Measurements from ENCODE around the gene OSBP2.

Gene OSBP2

GRCh38 chr22:30668386-30668710, 26.3 kb upstream of the OSBP2 start:
- Histone ChIP-seq H3K79me1 (ENCODE audit: low read depth, low read length) (no peaks in the 10 kb centered on the region), H4K8ac (ENCODE audit: low read depth, low read length) (no peak overlapping the region), H3K18ac (ENCODE audit: low read length) (peak overlapping the region; percentile 33), H3K9ac (ENCODE audit: low read depth, low read length, poor library complexity) (no peak overlapping the region), H2BK15ac (ENCODE audit: low read length) (peak overlapping the region; percentile 55), H2BK5ac (ENCODE audit: low read length) (no peak overlapping the region), H2BK120ac (ENCODE audit: low read depth, low read length) (no peak overlapping the region), H3K4ac (ENCODE audit: low read length) (no peak overlapping the region), H3K27me3 (ENCODE audit: control insufficient read depth in 3 of 3, insufficient read depth in 3 of 3, low read depth in 1 of 3, low read length in 3 of 3) (peaks cover 0 to 38% (median 8%) of the 10 kb centered on the region in 3 experiments), H2BK12ac (ENCODE audit: low read length) (no peak overlapping the region), H3K14ac (ENCODE audit: low read length) (no peak overlapping the region), H3K4me2 (ENCODE audit: insufficient read depth, low read length, poor library complexity, severe bottlenecking) (peak overlapping the region; percentile 91), H2AK5ac (ENCODE audit: low read depth, low read length) (peak overlapping the region; percentile 71), H3K23ac (ENCODE audit: low read depth, low read length, poor library complexity) (peak overlapping the region; percentile 67), H2AFZ (ENCODE audit: low read length) (peak overlapping the region; percentile 100), H3K4me1 (ENCODE audit: control insufficient read depth in 2 of 2, insufficient read depth in 1 of 2, low read depth in 1 of 2, low read length in 2 of 2) (peaks cover 6 to 13% of the 10 kb centered on the region in 2 donors), H3K36me3 (replicated peaks in 1 of 2; ENCODE audit: control insufficient read depth in 2 of 2, insufficient read depth in 2 of 2, low read length in 2 of 2) (no peaks in the 10 kb centered on the region), H3K27ac (replicated peaks; ENCODE audit: low read length) (no peak overlapping the region), H3K9me3 (replicated peaks in 1 of 2; ENCODE audit: control insufficient read depth in 2 of 2, insufficient read depth in 1 of 2, low read depth in 1 of 2, low read length in 2 of 2) (no peaks in the 10 kb centered on the region), H4K91ac (ENCODE audit: low read depth, low read length, poor library complexity) (no peak overlapping the region), H3K4me3 (ENCODE audit: low read length in 2 of 2) (peak overlapping the region; percentile 77 to 91)
- DNase-seq (ENCODE audit: low spot score), result no peak
- WGBS, 2 donors (ENCODE audit: extremely low coverage in 2 of 2, insufficient read length in 2 of 2, insufficient replicate concordance in 1 of 2), result no CpG with 5 or more reads among the region's 10 CpGs

- no peak overlapping the region for H2AFZ ChIP-seq (ENCODE audit: low read length)
- H3K9me3 ChIP-seq (replicated peaks in 1 of 2; ENCODE audit: control insufficient read depth in 2 of 2, insufficient read depth in 1 of 2, low read depth in 1 of 2, low read length in 2 of 2), result no peaks in the 10 kb centered on the region
- no peak overlapping the region for H3K14ac ChIP-seq (ENCODE audit: low read length)
- H2BK120ac ChIP-seq (ENCODE audit: low read depth, low read length), result no peak overlapping the region
- H3K4me1 ChIP-seq (ENCODE audit: control insufficient read depth in 2 of 2, insufficient read depth in 1 of 2, low read depth in 1 of 2, low read length in 2 of 2), result peaks cover 6 to 13% of the 10 kb centered on the region in 2 donors
- H4K91ac ChIP-seq (ENCODE audit: low read depth, low read length, poor library complexity), result no peak overlapping the region
- no peak overlapping the region for H3K27ac ChIP-seq (replicated peaks; ENCODE audit: low read length)
- no peak overlapping the region for H3K4me3 ChIP-seq (ENCODE audit: low read length in 2 of 2)
- no peaks in the 10 kb centered on the region for H3K36me3 ChIP-seq (replicated peaks in 1 of 2; ENCODE audit: control insufficient read depth in 2 of 2, insufficient read depth in 2 of 2, low read length in 2 of 2)
- no peak overlapping the region for H2BK12ac ChIP-seq (ENCODE audit: low read length)
- no peak overlapping the region for H2BK15ac ChIP-seq (ENCODE audit: low read length)
- no CpG with 5 or more reads among the region's 3 CpGs for WGBS, 2 donors (ENCODE audit: extremely low coverage in 2 of 2, insufficient read length in 2 of 2, insufficient replicate concordance in 1 of 2)
- no peaks in the 10 kb centered on the region for H3K79me1 ChIP-seq (ENCODE audit: low read depth, low read length)
- H3K27me3 ChIP-seq (ENCODE audit: control insufficient read depth in 3 of 3, insufficient read depth in 3 of 3, low read depth in 1 of 3, low read length in 3 of 3), result peaks cover 0 to 47% (median 8%) of the 10 kb centered on the region in 3 experiments
- DNase-seq (ENCODE audit: low spot score), result no peak
- H2BK5ac ChIP-seq (ENCODE audit: low read length), result no peak overlapping the region
- no peak overlapping the region for H3K4ac ChIP-seq (ENCODE audit: low read length)
- no peak overlapping the region for H3K18ac ChIP-seq (ENCODE audit: low read length)
- H3K4me2 ChIP-seq (ENCODE audit: insufficient read depth, low read length, poor library complexity, severe bottlenecking), result no peak overlapping the region
- H3K23ac ChIP-seq (ENCODE audit: low read depth, low read length, poor library complexity), result no peak overlapping the region
- no peak overlapping the region for H4K8ac ChIP-seq (ENCODE audit: low read depth, low read length)
- no peak overlapping the region for H2AK5ac ChIP-seq (ENCODE audit: low read depth, low read length)
- no peak overlapping the region for H3K9ac ChIP-seq (ENCODE audit: low read depth, low read length, poor library complexity)
These were observed 23.6 kb upstream of the OSBP2 start for GRCh38 chr22:30671071-30671470.

- no CpG with 5 or more reads among the region's 4 CpGs for WGBS, 2 donors (ENCODE audit: extremely low coverage in 2 of 2, insufficient read length in 2 of 2, insufficient replicate concordance in 1 of 2)
- Histone ChIP-seq H3K4me2 (ENCODE audit: insufficient read depth, low read length, poor library complexity, severe bottlenecking) (no peak overlapping the region), H3K4me3 (ENCODE audit: low read length in 2 of 2) (no peak overlapping the region), H3K79me1 (ENCODE audit: low read depth, low read length) (no peaks in the 10 kb centered on the region), H2AFZ (ENCODE audit: low read length) (no peak overlapping the region), H3K18ac (ENCODE audit: low read length) (no peak overlapping the region), H2BK120ac (ENCODE audit: low read depth, low read length) (no peak overlapping the region), H2BK12ac (ENCODE audit: low read length) (no peak overlapping the region), H3K4ac (ENCODE audit: low read length) (no peak overlapping the region), H3K27me3 (ENCODE audit: control insufficient read depth in 3 of 3, insufficient read depth in 3 of 3, low read depth in 1 of 3, low read length in 3 of 3) (peaks cover 0 to 36% (median 6%) of the 10 kb centered on the region in 3 experiments), H4K91ac (ENCODE audit: low read depth, low read length, poor library complexity) (no peak overlapping the region), H2BK15ac (ENCODE audit: low read length) (no peak overlapping the region), H3K27ac (replicated peaks; ENCODE audit: low read length) (no peak overlapping the region), H2AK5ac (ENCODE audit: low read depth, low read length) (no peak overlapping the region), H3K9me3 (replicated peaks in 1 of 2; ENCODE audit: control insufficient read depth in 2 of 2, insufficient read depth in 1 of 2, low read depth in 1 of 2, low read length in 2 of 2) (no peaks in the 10 kb centered on the region), H4K8ac (ENCODE audit: low read depth, low read length) (no peak overlapping the region), H3K14ac (ENCODE audit: low read length) (no peak overlapping the region), H3K23ac (ENCODE audit: low read depth, low read length, poor library complexity) (no peak overlapping the region), H2BK5ac (ENCODE audit: low read length) (no peak overlapping the region), H3K4me1 (ENCODE audit: control insufficient read depth in 2 of 2, insufficient read depth in 1 of 2, low read depth in 1 of 2, low read length in 2 of 2) (peaks cover 3 to 5% of the 10 kb centered on the region in 2 donors), H3K36me3 (replicated peaks in 1 of 2; ENCODE audit: control insufficient read depth in 2 of 2, insufficient read depth in 2 of 2, low read length in 2 of 2) (no peaks in the 10 kb centered on the region), H3K9ac (ENCODE audit: low read depth, low read length, poor library complexity) (no peak overlapping the region)
- DNase-seq (ENCODE audit: low spot score), result no peak
These were observed 21.5 kb upstream of the OSBP2 start for GRCh38 chr22:30673136-30673535.

GRCh38 chr22:30674482-30674881, 20.2 kb upstream of the OSBP2 start:
- H3K23ac ChIP-seq (ENCODE audit: low read depth, low read length, poor library complexity), result no peak overlapping the region
- H3K79me1 ChIP-seq (ENCODE audit: low read depth, low read length), result no peaks in the 10 kb centered on the region
- peaks cover 3 to 5% of the 10 kb centered on the region in 2 donors for H3K4me1 ChIP-seq (ENCODE audit: control insufficient read depth in 2 of 2, insufficient read depth in 1 of 2, low read depth in 1 of 2, low read length in 2 of 2)
- H3K9me3 ChIP-seq (replicated peaks in 1 of 2; ENCODE audit: control insufficient read depth in 2 of 2, insufficient read depth in 1 of 2, low read depth in 1 of 2, low read length in 2 of 2), result no peaks in the 10 kb centered on the region
- H3K18ac ChIP-seq (ENCODE audit: low read length), result no peak overlapping the region
- no peak overlapping the region for H3K27ac ChIP-seq (replicated peaks; ENCODE audit: low read length)
- no peak overlapping the region for H2BK12ac ChIP-seq (ENCODE audit: low read length)
- H3K4ac ChIP-seq (ENCODE audit: low read length), result no peak overlapping the region
- H3K36me3 ChIP-seq (replicated peaks in 1 of 2; ENCODE audit: control insufficient read depth in 2 of 2, insufficient read depth in 2 of 2, low read length in 2 of 2), result no peaks in the 10 kb centered on the region
- no peak overlapping the region for H3K4me2 ChIP-seq (ENCODE audit: insufficient read depth, low read length, poor library complexity, severe bottlenecking)
- no CpG with 5 or more reads among the region's 6 CpGs for WGBS, 2 donors (ENCODE audit: extremely low coverage in 2 of 2, insufficient read length in 2 of 2, insufficient replicate concordance in 1 of 2)
- no peak overlapping the region for H4K91ac ChIP-seq (ENCODE audit: low read depth, low read length, poor library complexity)
- no peak overlapping the region for H2BK15ac ChIP-seq (ENCODE audit: low read length)
- H2BK120ac ChIP-seq (ENCODE audit: low read depth, low read length), result no peak overlapping the region
- no peak for DNase-seq (ENCODE audit: low spot score)
- no peak overlapping the region for H3K4me3 ChIP-seq (ENCODE audit: low read length in 2 of 2)
- no peak overlapping the region for H2BK5ac ChIP-seq (ENCODE audit: low read length)
- no peak overlapping the region for H4K8ac ChIP-seq (ENCODE audit: low read depth, low read length)
- H3K9ac ChIP-seq (ENCODE audit: low read depth, low read length, poor library complexity), result no peak overlapping the region
- no peak overlapping the region for H3K14ac ChIP-seq (ENCODE audit: low read length)
- no peak overlapping the region for H2AK5ac ChIP-seq (ENCODE audit: low read depth, low read length)
- no peak overlapping the region for H2AFZ ChIP-seq (ENCODE audit: low read length)
- H3K27me3 ChIP-seq (ENCODE audit: control insufficient read depth in 3 of 3, insufficient read depth in 3 of 3, low read depth in 1 of 3, low read length in 3 of 3), result peaks cover 0 to 24% (median 0%) of the 10 kb centered on the region in 3 experiments

Data from neuronal stem cell (in vitro differentiated cells).